LNCaP clone FGC (cell line): ENCODE data around the gene BLOC1S6.

Experiments
- DNase-seq: peaks from one replicate; pipeline ENCODE4 v3.0.0-alpha.2; 2011; ENCODE audit warnings: low read depth
- H3K4me3 ChIP-seq: 2 replicates; pipeline ENCODE4 v1.5.1; 2011; ENCODE audit warnings: mild to moderate bottlenecking, low read depth, low read length, control low read depth
- TF ChIP-seq, protein P1 (sequence below): IDR thresholded peaks from 2 replicates; pipeline ENCODE4 v1.5.1; 2012; ENCODE audit warnings: mild to moderate bottlenecking; ENCODE audit not compliant: control insufficient read depth, insufficient read depth; ENCODE audit errors: extremely low read depth

The BLOC1S6 gene

DNA sequence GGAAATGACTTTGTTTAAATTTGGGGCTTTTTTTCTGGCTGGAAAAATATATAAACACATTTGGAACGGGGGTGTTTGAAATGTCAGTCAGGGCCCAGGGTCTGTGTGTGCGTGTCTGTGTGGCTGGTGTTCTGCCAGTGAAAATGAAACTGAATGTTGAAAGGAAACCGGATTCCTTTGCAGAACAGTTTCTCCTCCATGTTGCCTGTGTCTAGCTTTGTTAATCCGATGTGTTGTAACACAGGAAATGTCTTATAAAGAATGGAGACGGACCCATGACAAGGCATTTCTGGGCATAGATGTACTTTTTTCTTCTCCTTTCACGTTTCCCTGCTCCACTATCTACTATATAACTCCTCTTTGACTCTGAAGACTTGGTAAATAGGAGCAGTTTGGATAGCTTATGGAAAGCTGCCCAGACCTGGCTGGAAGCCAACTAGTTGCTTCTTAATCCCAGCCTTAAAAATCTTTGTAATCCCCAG lies 50.4 kb downstream of the BLOC1S6 start:
- peak overlapping the region; percentile 23 for H3K4me3 ChIP-seq
- DNase-seq: peak; percentile 42
- TF ChIP-seq, protein P1, sequence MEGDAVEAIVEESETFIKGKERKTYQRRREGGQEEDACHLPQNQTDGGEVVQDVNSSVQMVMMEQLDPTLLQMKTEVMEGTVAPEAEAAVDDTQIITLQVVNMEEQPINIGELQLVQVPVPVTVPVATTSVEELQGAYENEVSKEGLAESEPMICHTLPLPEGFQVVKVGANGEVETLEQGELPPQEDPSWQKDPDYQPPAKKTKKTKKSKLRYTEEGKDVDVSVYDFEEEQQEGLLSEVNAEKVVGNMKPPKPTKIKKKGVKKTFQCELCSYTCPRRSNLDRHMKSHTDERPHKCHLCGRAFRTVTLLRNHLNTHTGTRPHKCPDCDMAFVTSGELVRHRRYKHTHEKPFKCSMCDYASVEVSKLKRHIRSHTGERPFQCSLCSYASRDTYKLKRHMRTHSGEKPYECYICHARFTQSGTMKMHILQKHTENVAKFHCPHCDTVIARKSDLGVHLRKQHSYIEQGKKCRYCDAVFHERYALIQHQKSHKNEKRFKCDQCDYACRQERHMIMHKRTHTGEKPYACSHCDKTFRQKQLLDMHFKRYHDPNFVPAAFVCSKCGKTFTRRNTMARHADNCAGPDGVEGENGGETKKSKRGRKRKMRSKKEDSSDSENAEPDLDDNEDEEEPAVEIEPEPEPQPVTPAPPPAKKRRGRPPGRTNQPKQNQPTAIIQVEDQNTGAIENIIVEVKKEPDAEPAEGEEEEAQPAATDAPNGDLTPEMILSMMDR: no peak

DNA sequence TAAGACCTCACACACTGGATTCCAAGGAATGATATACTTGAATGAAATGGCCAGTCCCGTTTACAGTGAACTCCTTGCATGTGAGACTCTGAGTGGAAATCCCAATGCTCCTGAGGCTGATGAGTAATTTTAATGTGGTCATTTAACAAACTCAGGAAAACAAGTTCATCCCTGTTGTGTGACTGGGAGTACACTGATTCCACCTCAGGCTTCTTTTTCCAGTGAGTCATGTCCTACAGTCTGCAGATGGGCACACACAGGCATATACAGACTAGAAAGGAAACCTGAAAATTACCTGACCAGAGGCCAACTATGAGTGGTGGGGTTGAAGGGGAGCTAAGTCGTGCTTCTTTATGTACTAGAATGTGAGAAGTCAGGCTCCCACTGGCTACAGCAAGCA lies 53.4 kb downstream of the BLOC1S6 start:
- DNase-seq: no peak
- no peak overlapping the region for H3K4me3 ChIP-seq
- TF ChIP-seq, protein P1: no peak

GRCh38 chr15:45641374-45641781 lies 54.2 kb downstream of the BLOC1S6 start:
- TF ChIP-seq, protein P1: no peak
- H3K4me3 ChIP-seq: no peak overlapping the region
- no peak for DNase-seq

DNA sequence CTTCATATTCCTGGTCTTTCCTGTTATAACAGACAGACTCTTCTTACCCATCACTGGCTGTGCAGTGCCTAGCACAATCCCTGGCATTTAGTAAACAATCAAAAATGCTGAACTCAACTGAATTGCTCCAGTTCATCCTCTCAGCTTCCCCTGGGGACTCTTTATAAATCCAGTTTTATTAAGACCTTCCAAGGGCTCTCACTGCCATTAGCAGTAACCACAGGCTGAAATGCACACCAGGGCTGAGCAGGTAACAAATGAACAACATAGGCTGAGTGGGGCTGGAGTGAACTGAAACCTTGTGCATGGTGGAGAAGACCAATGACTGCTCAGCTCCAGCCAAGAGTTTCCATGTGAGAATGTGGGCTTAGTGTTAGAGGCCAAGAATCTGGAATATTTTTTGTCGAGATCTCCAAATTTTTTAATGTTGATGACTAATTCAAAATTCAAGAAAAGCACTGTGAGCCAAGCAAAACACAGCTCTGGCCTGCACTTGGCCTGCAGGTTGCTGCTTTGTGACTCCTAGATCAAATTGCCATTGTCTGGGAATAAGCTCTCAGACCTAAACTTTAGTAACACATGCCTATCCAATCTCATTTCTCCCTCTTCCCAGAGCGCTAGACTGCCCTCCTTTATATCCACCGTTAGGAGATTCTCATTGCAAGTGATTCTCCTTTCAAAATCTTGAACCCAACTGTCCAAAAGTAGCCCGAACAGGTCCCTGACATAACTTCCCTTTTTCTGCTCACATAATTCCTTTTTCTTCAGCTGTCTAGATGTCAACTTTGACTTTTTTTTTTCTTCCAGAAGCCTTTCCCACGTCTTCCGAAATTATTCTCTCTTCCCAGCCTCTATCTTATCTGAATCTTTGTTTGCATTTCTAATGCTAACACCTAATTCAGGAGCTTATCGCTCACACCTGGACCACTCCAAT lies 55.1 kb downstream of the BLOC1S6 start:
- TF ChIP-seq, protein P1: no peak
- H3K4me3 ChIP-seq: no peak overlapping the region
- no peak for DNase-seq

- TF ChIP-seq, protein P1: no peak
- DNase-seq: no peak
- H3K4me3 ChIP-seq: no peak overlapping the region
Observed at GRCh38 chr15:45644437-45644836, 57.3 kb downstream of the BLOC1S6 start.

- H3K4me3 ChIP-seq: no peak overlapping the region
- no peak for DNase-seq
- TF ChIP-seq, protein P1: no peak
Observed at GRCh38 chr15:45645026-45645980, 58.1 kb downstream of the BLOC1S6 start.
